Inferior parietal cortex (tissue), 1 donor: Measurements from ENCODE around the gene CHKB.

Source experiments
- DNase-seq: peaks from one replicate; pipeline ENCODE4 v3.0.0-alpha.2; 2016; ENCODE audit errors: extremely low spot score

Gene CHKB

DNA sequence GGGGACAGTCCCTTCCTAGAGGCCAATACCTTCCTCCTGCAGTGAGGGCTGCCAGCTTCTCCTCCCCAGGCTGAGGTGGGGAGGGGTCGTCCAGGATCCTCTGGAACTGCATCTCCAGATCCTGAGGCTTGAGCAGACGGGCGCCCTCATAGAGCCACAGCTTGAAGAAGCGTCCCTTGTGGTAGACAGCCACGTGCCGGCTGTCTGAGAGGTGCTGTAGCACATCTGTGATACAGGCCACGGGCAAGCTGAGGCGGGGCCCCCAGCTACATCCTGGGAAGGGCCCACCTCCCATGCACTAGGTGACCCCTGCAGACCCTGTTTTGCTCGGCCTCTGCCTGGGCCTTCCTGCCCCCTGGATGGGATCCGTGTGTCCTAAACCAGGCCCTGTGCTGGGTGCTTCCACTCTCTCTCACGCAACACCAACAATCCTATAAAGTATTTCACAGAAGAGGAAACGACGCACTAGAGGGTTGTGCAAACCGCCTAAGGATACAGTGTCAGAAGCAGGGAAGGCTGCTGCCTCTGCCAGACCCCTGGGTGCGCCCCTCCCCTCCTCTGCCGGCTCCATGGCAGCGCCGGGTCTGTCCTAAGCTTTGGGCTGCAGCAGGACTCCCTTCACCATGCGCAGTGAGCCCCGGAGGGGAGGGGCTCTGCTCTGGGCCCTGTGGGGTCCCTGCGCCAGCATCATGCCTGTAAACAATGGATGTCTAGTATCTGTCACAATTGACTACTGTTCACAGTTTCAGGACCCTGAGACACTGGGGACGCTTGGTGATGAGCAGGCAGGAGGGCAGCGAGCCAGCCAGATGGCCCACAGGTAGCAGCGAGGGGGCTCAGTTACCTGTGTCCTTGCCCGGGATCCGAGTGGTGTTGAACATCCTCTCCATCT is 8.9 kb downstream of the CHKB start:
- no peak for DNase-seq

- DNase-seq = no peak
Observed at GRCh38 chr22:50572965-50573364, 9.7 kb downstream of the CHKB start.

DNA sequence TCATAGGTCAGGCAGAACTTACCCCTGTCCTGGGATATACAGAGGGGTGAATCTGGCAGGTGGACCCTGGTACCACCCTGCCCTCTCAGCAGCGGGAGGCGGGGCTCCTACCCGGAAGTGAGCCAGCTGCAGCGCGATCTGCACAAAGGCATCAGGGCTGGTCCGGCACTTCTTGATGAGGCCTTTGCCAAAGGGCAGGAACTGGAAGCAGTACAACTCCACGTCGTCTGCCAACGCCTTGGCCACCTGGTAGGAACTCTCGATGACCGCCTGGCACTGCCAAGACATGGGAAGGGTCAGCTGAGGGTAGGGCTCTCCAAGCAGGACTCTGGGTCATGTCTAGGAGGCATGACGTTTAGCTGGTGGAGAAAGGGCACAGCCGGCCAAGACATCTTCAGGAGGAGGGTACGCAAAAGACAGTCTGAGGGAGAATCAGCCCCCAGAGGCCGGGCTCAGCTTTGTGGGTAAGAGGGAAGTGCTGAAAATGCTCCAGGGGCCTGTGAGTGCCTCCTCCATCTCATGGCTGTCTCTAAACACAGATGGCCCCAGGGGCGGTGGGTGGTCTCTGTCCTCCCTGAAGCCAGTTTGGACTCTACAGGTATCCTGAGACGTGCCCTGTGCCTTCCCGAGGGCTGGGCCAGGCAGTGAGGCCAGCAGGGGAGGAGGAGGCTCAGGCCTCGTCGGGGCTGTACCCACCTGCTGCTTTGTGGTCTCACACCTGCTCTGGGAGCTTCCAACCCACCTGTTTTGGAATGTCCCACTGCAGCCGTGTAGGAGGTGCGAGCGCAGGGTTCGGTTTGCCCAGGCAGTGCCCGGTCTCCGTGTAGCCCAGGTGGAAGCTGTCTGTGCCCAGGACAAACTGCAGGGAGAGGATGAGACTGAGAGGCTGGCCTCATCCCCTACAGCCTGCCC is 11.1 kb downstream of the CHKB start:
- DNase-seq = no peak

GRCh38 chr22:50570861-50571260 is 11.8 kb downstream of the CHKB start:
- DNase-seq = no peak

DNA sequence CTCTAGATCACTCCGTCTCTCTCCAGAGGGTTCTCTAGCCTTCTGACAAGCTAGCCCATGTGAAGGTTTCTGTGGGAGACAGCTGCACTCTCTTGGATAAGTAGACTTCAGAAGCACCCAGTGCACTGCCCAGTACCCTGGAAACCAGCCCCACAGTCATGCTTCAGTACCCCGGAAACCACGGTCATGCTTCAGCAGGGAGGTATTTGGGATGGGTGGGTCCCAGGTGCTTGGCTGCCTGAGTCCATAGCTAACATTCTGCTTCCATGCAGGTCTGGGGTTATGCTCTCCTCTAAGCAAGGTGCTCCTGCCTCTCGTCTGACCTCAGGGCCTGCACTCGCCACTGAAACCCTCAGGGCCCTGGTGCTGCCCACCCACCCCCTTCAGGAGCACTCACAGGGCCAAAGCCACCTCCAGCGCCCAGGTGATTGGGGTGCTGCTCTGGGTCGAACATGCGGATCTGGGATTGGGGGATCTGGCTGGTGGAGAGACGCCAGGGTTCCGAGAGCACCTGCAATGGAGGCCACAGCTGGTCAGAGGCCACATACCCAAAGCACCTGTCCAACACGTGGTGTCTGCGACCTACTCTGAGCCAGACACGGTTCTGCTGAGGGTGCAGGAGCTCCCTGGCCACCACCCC is 12.6 kb downstream of the CHKB start:
- no peak for DNase-seq

GRCh38 chr22:50569041-50569459 is 13.6 kb downstream of the CHKB start:
- DNase-seq = no peak

DNA sequence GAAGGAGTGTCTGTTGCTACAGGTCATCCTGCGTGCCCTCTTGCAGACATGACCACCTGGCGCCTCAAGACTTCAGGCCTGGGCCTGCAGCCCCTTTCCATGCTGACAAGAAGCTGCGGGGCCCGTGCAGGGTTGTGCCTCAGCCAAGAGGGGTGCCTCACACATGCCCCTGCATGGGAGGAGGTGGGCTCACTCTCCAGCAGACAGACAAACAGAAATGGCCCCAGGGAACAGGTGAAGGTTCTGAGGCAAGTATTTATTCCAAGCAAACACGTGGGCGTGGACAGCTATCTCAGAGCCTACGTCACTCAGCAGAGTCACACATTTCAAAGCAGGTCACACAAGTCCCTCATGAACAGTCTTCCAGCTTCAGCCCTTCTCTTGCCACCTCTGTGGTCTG is 14.0 kb downstream of the CHKB start:
- no peak for DNase-seq

DNA sequence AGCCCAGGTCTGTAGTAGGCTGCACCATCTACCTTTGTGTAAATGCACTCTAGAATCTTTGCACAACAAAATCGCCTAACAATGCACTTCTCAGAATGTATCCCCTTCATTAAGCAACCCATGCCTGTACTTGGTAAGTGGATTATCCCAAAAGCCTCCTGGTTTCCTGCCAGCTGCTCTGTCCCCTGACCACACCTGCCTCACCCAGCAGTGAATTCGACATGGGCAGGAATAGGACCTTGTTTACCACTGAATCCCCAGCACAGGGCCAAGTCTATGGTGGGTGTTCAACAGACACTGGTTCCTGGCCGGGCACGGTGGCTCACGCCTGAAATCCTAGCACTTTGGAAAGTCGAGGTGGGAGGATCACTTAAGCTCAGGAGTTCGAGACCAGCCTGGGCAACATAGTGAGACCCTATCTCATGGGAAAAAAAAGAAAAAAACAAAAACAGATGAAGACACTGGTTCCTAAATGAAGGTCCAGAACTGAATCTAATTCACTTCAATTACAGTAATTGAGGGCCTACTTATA is 14.9 kb downstream of the CHKB start:
- no peak for DNase-seq

- no peak for DNase-seq
Observed at GRCh38 chr22:50564289-50564688, 18.4 kb downstream of the CHKB start.

GRCh38 chr22:50563413-50564160 is 19.1 kb downstream of the CHKB start:
- peak; percentile 27 for DNase-seq

DNA sequence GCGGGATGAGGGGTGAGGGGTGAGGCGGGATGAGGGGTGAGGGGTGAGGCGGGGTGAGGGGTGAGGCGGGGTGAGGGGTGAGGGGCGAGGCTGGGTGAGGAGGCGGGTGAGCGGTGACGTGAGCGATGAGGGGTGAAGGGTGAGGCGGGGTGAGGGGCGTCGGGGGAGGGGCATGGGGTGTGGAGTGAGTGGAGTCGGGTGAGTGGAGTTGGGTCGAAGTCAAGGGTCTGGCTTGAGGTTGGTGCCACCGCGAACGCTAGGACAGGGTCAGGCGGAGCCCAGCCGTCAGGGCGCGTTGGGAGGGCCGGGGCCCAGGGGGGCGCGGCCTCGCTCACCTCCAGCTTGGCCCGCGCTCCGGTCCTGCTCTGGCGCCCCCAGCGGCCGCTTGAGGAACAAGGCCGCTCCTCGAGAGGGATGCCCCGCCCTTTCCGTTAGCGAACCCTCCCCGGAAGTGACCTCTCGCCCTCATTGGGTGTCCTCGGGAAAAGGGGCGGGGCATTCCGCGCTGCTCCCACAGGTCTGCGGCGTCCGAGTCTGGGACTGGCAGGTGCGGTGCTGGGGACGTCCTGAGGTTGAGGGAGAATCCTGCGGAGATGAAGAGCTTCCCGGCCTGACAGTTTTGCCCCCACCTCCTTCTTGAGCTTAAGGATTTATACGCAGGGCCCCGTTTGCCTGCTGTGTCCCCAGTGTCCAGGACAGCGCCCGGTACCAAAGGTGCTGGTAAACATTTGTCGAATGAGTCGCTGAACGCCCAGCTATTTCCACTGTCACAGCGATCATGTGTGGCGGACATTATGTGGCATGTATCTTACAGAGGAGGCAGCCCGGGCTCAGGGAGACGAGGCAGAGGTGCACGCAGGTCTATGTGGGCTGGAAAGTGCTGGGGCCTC is 19.9 kb downstream of the CHKB start, which contains the start of gene SYCE3:
Gene SYCE3, minus strand, starts transcription at position 397 of the 890 bp plus-strand sequence. CDS start 6,514 bp downstream, outside the sequence.
- peak; percentile 95 for DNase-seq

- no peak for DNase-seq
Observed at GRCh38 chr22:50561401-50562358, 21.0 kb downstream of the CHKB start.

DNA sequence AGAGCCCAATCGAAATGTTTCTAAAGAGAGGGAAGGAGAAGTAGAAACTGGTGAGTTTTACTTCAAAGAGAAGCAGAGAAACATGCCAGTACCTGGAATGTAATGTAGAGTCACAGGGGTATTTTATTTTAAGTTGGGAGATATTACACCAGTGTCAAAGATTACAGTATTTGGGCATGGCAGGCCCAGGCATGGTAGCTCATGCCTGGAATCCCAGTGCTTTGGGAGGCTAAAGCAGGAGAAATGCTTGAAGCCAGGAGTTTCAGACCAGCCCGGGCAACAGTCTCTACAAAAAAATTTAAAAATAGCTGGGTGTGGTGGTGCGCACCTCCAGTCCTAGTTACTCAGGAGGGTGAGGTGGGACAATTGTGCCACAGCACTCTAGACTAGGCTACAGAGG is 22.6 kb downstream of the CHKB start:
- no peak for DNase-seq

GRCh38 chr22:50556703-50557102 is 25.9 kb downstream of the CHKB start:
- DNase-seq = no peak

- no peak for DNase-seq
Observed at GRCh38 chr22:50553310-50553709, 29.3 kb downstream of the CHKB start.

DNA sequence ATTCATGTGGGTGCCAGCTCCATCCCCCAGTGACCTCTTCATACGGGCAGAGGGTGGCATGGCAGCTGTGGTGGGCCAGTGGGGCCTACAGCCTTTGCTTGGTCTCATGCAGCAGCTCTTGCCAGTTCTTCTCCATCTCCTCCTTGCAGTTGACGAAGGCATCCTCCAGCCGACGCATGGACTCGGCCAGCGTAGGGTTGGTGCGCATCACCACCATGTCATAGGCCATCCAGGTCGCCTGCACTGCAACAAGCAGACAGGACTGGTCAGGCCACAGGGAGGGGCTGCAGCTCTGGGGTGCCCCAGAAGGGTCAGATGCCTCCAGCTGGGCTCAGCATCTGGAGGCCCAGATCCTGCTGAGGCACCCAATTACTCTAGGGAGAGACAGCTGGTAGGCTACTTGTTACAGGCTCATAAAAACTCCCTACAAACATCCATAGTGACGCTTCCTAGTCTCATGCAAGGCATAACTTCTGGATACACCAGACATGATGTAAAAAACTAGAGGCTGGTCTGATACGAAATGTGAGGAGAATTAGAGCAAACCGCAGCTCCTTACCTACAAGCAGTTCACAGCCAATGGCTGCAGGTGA is 31.4 kb downstream of the CHKB start:
- no peak for DNase-seq

DNA sequence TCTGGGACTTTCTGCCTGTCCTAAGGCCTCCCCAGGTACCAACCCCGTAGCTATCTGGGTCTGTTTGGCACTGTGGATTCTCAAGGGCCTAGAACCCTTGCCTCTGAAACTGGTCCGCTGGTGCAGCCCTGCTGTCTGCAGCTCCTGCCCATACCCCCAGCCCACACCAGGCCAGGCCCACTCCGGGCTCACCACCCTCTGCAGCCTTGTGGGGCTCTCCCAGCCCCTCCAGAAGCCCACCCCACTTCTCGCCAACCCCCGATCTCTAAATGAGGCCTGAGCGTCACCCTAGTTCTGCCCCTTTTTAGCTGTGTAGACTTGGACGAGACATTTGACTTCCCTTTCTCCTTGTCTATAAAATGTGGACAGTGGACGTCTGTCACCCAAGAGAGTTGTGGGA is 32.3 kb downstream of the CHKB start:
- no peak for DNase-seq
